Suprapubic skin (tissue), 4 donors: ENCODE results near the gene ACOT7. TPM values are rescaled to one million over a fixed set of nuclear protein-coding genes. Genes with fewer than 3 reads are reported as not detected.

ENCODE experiments used
- DNase-seq, 2 donors: peaks; one replicate each; pipeline ENCODE4 v3.0.0-alpha.2; 2019; ENCODE audit warnings: low spot score in 2 of 2
- H3K27ac ChIP-seq: fragments of 200-600 bp; sonication (generic); one replicate; pipeline ENCODE4 v1.5.1; 2019
- H3K27me3 ChIP-seq: fragments of 200-600 bp; sonication (generic); one replicate; pipeline ENCODE4 v1.5.1; 2019
- H3K36me3 ChIP-seq: fragments of 200-600 bp; sonication (generic); one replicate; pipeline ENCODE4 v1.5.1; 2019
- H3K4me1 ChIP-seq: fragments of 200-600 bp; sonication (generic); one replicate; pipeline ENCODE4 v1.5.1; 2019
- H3K4me3 ChIP-seq: fragments of 200-600 bp; sonication (generic); one replicate; pipeline ENCODE4 v1.5.1; 2019; ENCODE audit warnings: mild to moderate bottlenecking
- H3K9me3 ChIP-seq: fragments of 200-600 bp; sonication (generic); one replicate; pipeline ENCODE4 v1.5.1; 2019
- CTCF ChIP-seq, 2 donors: fragments of 200-600 bp in 1 of 2; fragments of 450-650 bp in 1 of 2; sonication (generic) in 1 of 2; IDR thresholded peaks; one replicate each; pipeline ENCODE4 v1.5.1; 2016 to 2019; ENCODE audit warnings: antibody characterized with exemption in 2 of 2, mild to moderate bottlenecking in 1 of 2, moderate library complexity in 1 of 2
- EP300 ChIP-seq: sonication (generic); formaldehyde crosslinking; IDR thresholded peaks from one replicate; pipeline ENCODE4 v1.6.1; 2017; ENCODE audit warnings: antibody characterized with exemption
- POLR2A ChIP-seq, 2 donors: fragments of 450-650 bp; IDR thresholded peaks; one replicate each; pipeline ENCODE4 v1.6.1; 2017; ENCODE audit warnings: antibody characterized with exemption in 2 of 2, mild to moderate bottlenecking in 2 of 2, moderate library complexity in 2 of 2
- POLR2AphosphoS5 ChIP-seq, 3 donors: sonication (generic); formaldehyde crosslinking; IDR thresholded peaks; one replicate each; pipeline ENCODE4 v1.6.1; 2017; ENCODE audit warnings: antibody characterized with exemption in 3 of 3
- WGBS: methylation state at CpG from one replicate; pipeline ENCODE4 v1.1.5; 2018; 5-methylcytosine and 5-hydroxymethylcytosine counted together
- total RNA-seq, 4 donors: library from RNA; depleted of rRNA; stranded (reverse); fragments of >200 nt; gene quantifications; one replicate each; pipeline ENCODE4 v1.1.0, GENCODE V29; 2016

The ACOT7 gene
- total RNA-seq, 4 donors from 2014 or later, result 8.4 to 40.5 (median 26.7) TPM

- no peaks in the 10 kb centered on the region for H3K9me3 ChIP-seq
- no peak for DNase-seq
- H3K27ac ChIP-seq, result no peak overlapping the region
- no peaks in the 10 kb centered on the region for H3K4me1 ChIP-seq
- TF ChIP-seq POLR2A (IDR thresholded peaks at IDR 0.05) (no peak), CTCF (IDR thresholded peaks at IDR 0.05) (no peak), POLR2AphosphoS5 (IDR thresholded peaks at IDR 0.05) (no peak), EP300 (no peak)
- no peaks in the 10 kb centered on the region for H3K27me3 ChIP-seq
- 92% methylated on average over 14 of the region's 15 CpGs for WGBS
- no peaks in the 10 kb centered on the region for H3K36me3 ChIP-seq
- H3K4me3 ChIP-seq, result no peak overlapping the region
Measured at GRCh38 chr1:6307099-6307498, 86.5 kb downstream of the ACOT7 start.

- Histone ChIP-seq H3K36me3 (no peaks in the 10 kb centered on the region), H3K4me3 (no peak overlapping the region), H3K27ac (no peak overlapping the region), H3K4me1 (no peaks in the 10 kb centered on the region), H3K27me3 (no peaks in the 10 kb centered on the region), H3K9me3 (no peaks in the 10 kb centered on the region)
- 88% methylated on average over 15 of the region's 15 CpGs for WGBS
- TF ChIP-seq CTCF (IDR thresholded peaks at IDR 0.05) (no peak), POLR2AphosphoS5 (IDR thresholded peaks at IDR 0.05) (no peak), POLR2A (IDR thresholded peaks at IDR 0.05) (no peak), EP300 (no peak)
- no peak for DNase-seq
Measured at GRCh38 chr1:6303397-6304012, 90.1 kb downstream of the ACOT7 start.

- Histone ChIP-seq H3K36me3 (no peaks in the 10 kb centered on the region), H3K9me3 (no peaks in the 10 kb centered on the region), H3K27ac (no peak overlapping the region), H3K4me3 (no peak overlapping the region), H3K27me3 (no peaks in the 10 kb centered on the region), H3K4me1 (no peaks in the 10 kb centered on the region)
- TF ChIP-seq POLR2A (IDR thresholded peaks at IDR 0.05) (no peak), POLR2AphosphoS5 (IDR thresholded peaks at IDR 0.05) (no peak), EP300 (no peak), CTCF (IDR thresholded peaks at IDR 0.05) (no peak)
- no peak for DNase-seq
- 46% methylated on average over 7 of the region's 7 CpGs for WGBS
Measured at GRCh38 chr1:6302568-6302967, 91.0 kb downstream of the ACOT7 start.

- DNase-seq, result no peak
- WGBS, result 85% methylated on average over 8 of the region's 8 CpGs
- Histone ChIP-seq H3K4me3 (no peak overlapping the region), H3K9me3 (no peaks in the 10 kb centered on the region), H3K4me1 (no peaks in the 10 kb centered on the region), H3K27me3 (no peaks in the 10 kb centered on the region), H3K36me3 (no peaks in the 10 kb centered on the region), H3K27ac (no peak overlapping the region)
- TF ChIP-seq EP300 (no peak), POLR2AphosphoS5 (IDR thresholded peaks at IDR 0.05) (no peak), POLR2A (IDR thresholded peaks at IDR 0.05) (no peak), CTCF (IDR thresholded peaks at IDR 0.05) (no peak)
Measured at GRCh38 chr1:6301526-6301925, 92.0 kb downstream of the ACOT7 start.

GRCh38 chr1:6300342-6301048 lies 93.1 kb downstream of the ACOT7 start:
- Histone ChIP-seq H3K36me3 (no peaks in the 10 kb centered on the region), H3K27me3 (no peaks in the 10 kb centered on the region), H3K9me3 (no peaks in the 10 kb centered on the region), H3K4me1 (no peaks in the 10 kb centered on the region), H3K27ac (no peak overlapping the region), H3K4me3 (no peak overlapping the region)
- TF ChIP-seq POLR2AphosphoS5 (IDR thresholded peaks at IDR 0.05) (no peak), CTCF (IDR thresholded peaks at IDR 0.05) (no peak), POLR2A (IDR thresholded peaks at IDR 0.05) (no peak), EP300 (no peak)
- DNase-seq, result no peak
- 82% methylated on average over 28 of the region's 32 CpGs for WGBS
